Skin epidermis (tissue), 12 donors: ENCODE results near the gene COG5.
"Not testable (repeated sequence)": the region's sequence is repeated elsewhere in the genome, so short reads cannot be mapped to it uniquely, and the experiment has no call there.

Experiments
- H3K27ac ChIP-seq, 21 experiments: fragments of 200-600 bp; sonication (generic) in 11 of 21; one replicate each; pipeline ENCODE4 v1.5.0; 2020; ENCODE audit warnings: mild to moderate bottlenecking in 3 of 21, inconsistent platforms in 2 of 21, moderate library complexity in 2 of 21
- H3K4me3 ChIP-seq, 7 experiments: fragments of 200-600 bp; sonication (generic) in 2 of 7; one replicate each; pipeline ENCODE4 v1.5.0; 2020; ENCODE audit warnings: inconsistent platforms in 2 of 7, mild to moderate bottlenecking in 2 of 7, moderate library complexity in 1 of 7

Gene COG5

GRCh38 chr7:107253599-107253998, 310.1 kb downstream of the COG5 start:
- Histone ChIP-seq H3K27ac (no peak overlapping the region), H3K4me3 (no peak overlapping the region)

GRCh38 chr7:107251963-107252362, 311.8 kb downstream of the COG5 start:
- H3K27ac ChIP-seq, result no peak overlapping the region

GRCh38 chr7:107248551-107249316, 315.0 kb downstream of the COG5 start:
- Histone ChIP-seq H3K27ac (no peak overlapping the region), H3K4me3 (no peak overlapping the region)

More at GRCh38 chr7:107251963-107252362, 311.8 kb downstream of the COG5 start:
- no peak overlapping the region for H3K4me3 ChIP-seq

GRCh38 chr7:107246836-107247235, 316.9 kb downstream of the COG5 start:
- H3K4me3 ChIP-seq, H3K27ac ChIP-seq: not testable (repeated sequence)

- H3K27ac ChIP-seq, result no peak overlapping the region
These were observed 319.1 kb downstream of the COG5 start for GRCh38 chr7:107244613-107245012.

GRCh38 chr7:107242267-107242666, 321.5 kb downstream of the COG5 start:
- Histone ChIP-seq H3K4me3 (no peak overlapping the region), H3K27ac (no peak overlapping the region)

More at GRCh38 chr7:107244613-107245012, 319.1 kb downstream of the COG5 start:
- no peak overlapping the region for H3K4me3 ChIP-seq

GRCh38 chr7:107237451-107237850, 326.3 kb downstream of the COG5 start:
- no peak overlapping the region for H3K4me3 ChIP-seq
- no peak overlapping the region for H3K27ac ChIP-seq

GRCh38 chr7:107236862-107237261, 326.9 kb downstream of the COG5 start:
- H3K27ac ChIP-seq, result no peak overlapping the region
- no peak overlapping the region for H3K4me3 ChIP-seq

- H3K27ac ChIP-seq, result no peak overlapping the region
- H3K4me3 ChIP-seq, result no peak overlapping the region
These were observed 329.3 kb downstream of the COG5 start for GRCh38 chr7:107234436-107234835.

- H3K27ac ChIP-seq, result no peak overlapping the region
- no peak overlapping the region for H3K4me3 ChIP-seq
These were observed 329.7 kb downstream of the COG5 start for GRCh38 chr7:107233981-107234380.

- H3K27ac ChIP-seq, result no peak overlapping the region
- no peak overlapping the region for H3K4me3 ChIP-seq
These were observed 330.5 kb downstream of the COG5 start for GRCh38 chr7:107233174-107233573.

- Histone ChIP-seq H3K27ac (no peak overlapping the region), H3K4me3 (no peak overlapping the region)
These were observed 331.1 kb downstream of the COG5 start for GRCh38 chr7:107232568-107233090.

GRCh38 chr7:107230334-107230733, 333.4 kb downstream of the COG5 start:
- no peak overlapping the region for H3K4me3 ChIP-seq
- no peak overlapping the region for H3K27ac ChIP-seq

GRCh38 chr7:107228291-107228690, 335.4 kb downstream of the COG5 start:
- H3K4me3 ChIP-seq, result no peak overlapping the region
- no peak overlapping the region for H3K27ac ChIP-seq

- no peak overlapping the region for H3K27ac ChIP-seq
These were observed 339.1 kb downstream of the COG5 start for GRCh38 chr7:107224374-107225223.

GRCh38 chr7:107220806-107221205, 342.9 kb downstream of the COG5 start:
- not testable (repeated sequence) for H3K27ac ChIP-seq

More at GRCh38 chr7:107224374-107225223, 339.1 kb downstream of the COG5 start:
- no peak overlapping the region for H3K4me3 ChIP-seq

GRCh38 chr7:107220356-107220755, 343.4 kb downstream of the COG5 start:
- Histone ChIP-seq H3K27ac (no peak overlapping the region), H3K4me3 (no peak overlapping the region)

More at GRCh38 chr7:107220806-107221205, 342.9 kb downstream of the COG5 start:
- not testable (repeated sequence) for H3K4me3 ChIP-seq

GRCh38 chr7:107219563-107220244, 344.0 kb downstream of the COG5 start:
- Histone ChIP-seq H3K27ac (no peak overlapping the region), H3K4me3 (no peak overlapping the region)

GRCh38 chr7:107213945-107214344, 349.8 kb downstream of the COG5 start:
- Histone ChIP-seq H3K4me3 (no peak overlapping the region), H3K27ac (no peak overlapping the region)

GRCh38 chr7:107213193-107213788, 350.4 kb downstream of the COG5 start:
- no peak overlapping the region for H3K4me3 ChIP-seq
- H3K27ac ChIP-seq, result no peak overlapping the region
